CD14-positive monocyte (primary cell): ENCODE results near the gene YIPF3. TPM values are rescaled to one million over a fixed set of nuclear protein-coding genes. Genes with fewer than 3 reads are reported as not detected.

Experiments used
- DNase-seq, 3 donors: peaks; one replicate each; pipeline ENCODE4 v3.0.0-alpha.2; 2011 to 2022
- H2AFZ ChIP-seq: 2 replicates; pipeline ENCODE4 v1.6.0; 2012; ENCODE audit warnings: mild to moderate bottlenecking, low read depth, low read length, inconsistent platforms; ENCODE audit not compliant: insufficient read depth, poor library complexity, severe bottlenecking
- H3K27ac ChIP-seq, 2 donors: 1 replicate in 1 of 2; 2 replicates in 1 of 2; pipeline ENCODE4 v1.5.1; 2012 to 2013; ENCODE audit warnings: low read length in 2 of 2, control low read depth in 1 of 2, inconsistent platforms in 1 of 2, low read depth in 1 of 2, mild to moderate bottlenecking in 1 of 2
- H3K27me3 ChIP-seq, 2 donors: one replicate each; pipeline versions ENCODE4 v1.6.0 to v1.6.1; 2011 to 2013; ENCODE audit warnings: low read length in 2 of 2; ENCODE audit not compliant: control insufficient read depth in 2 of 2, insufficient read depth in 2 of 2
- H3K36me3 ChIP-seq, 2 donors: replicated peaks in 1 of 2; 1 replicate in 1 of 2; 2 replicates in 1 of 2; pipeline versions ENCODE4 v1.5.1 to v1.6.1; 2012 to 2013; ENCODE audit warnings: low read length in 2 of 2, control low read depth in 1 of 2, inconsistent platforms in 1 of 2, mild to moderate bottlenecking in 1 of 2; ENCODE audit not compliant: insufficient read depth in 2 of 2, control insufficient read depth in 1 of 2
- H3K4me1 ChIP-seq, 2 donors: 1 replicate in 1 of 2; 2 replicates in 1 of 2; pipeline versions ENCODE4 v1.5.1 to v1.6.1; 2012 to 2013; ENCODE audit warnings: low read length in 2 of 2, control low read depth in 1 of 2, inconsistent platforms in 1 of 2, mild to moderate bottlenecking in 1 of 2, moderate library complexity in 1 of 2; ENCODE audit not compliant: insufficient read depth in 2 of 2, control insufficient read depth in 1 of 2
- H3K4me2 ChIP-seq: replicated peaks from 2 replicates; pipeline ENCODE3; 2012; ENCODE audit warnings: low read length, moderate library complexity, mild to moderate bottlenecking; ENCODE audit not compliant: poor library complexity, severe bottlenecking; ENCODE audit errors: extremely low read depth
- H3K4me3 ChIP-seq, 3 experiments: fragments of 200-600 bp in 1 of 3; sonication (generic) in 1 of 3; replicated peaks in 1 of 3; 1 replicate in 2 of 3; 2 replicates in 1 of 3; pipeline ENCODE4 v1.5.1; 2011 to 2013; ENCODE audit warnings: low read length in 3 of 3, mild to moderate bottlenecking in 3 of 3, control low read depth in 2 of 3, low read depth in 2 of 3, inconsistent platforms in 1 of 3, moderate library complexity in 1 of 3
- H3K79me2 ChIP-seq: 2 replicates; pipeline ENCODE4 v1.6.0; 2012; ENCODE audit warnings: mild to moderate bottlenecking, control low read depth, inconsistent platforms, low read length, moderate library complexity; ENCODE audit not compliant: insufficient read depth
- H3K9ac ChIP-seq: 2 replicates; pipeline ENCODE4 v1.6.0; 2017; ENCODE audit warnings: low read length, mild to moderate bottlenecking; ENCODE audit not compliant: insufficient read depth, poor library complexity, severe bottlenecking
- H3K9me3 ChIP-seq, 2 donors: replicated peaks in 1 of 2; 1 replicate in 1 of 2; 2 replicates in 1 of 2; pipeline versions ENCODE4 v1.5.1 to v1.6.1; 2012 to 2013; ENCODE audit warnings: low read length in 2 of 2, control low read depth in 1 of 2; ENCODE audit not compliant: control insufficient read depth in 1 of 2, insufficient read depth in 1 of 2
- H4K20me1 ChIP-seq: 2 replicates; pipeline ENCODE4 v1.6.0; 2012; ENCODE audit warnings: mild to moderate bottlenecking, low read length, control low read depth, moderate library complexity; ENCODE audit not compliant: insufficient read depth
- H3K27ac Mint-ChIP-seq, 7 donors: one replicate each; pipeline ENCODE4 v1.8.0; 2020; ENCODE audit warnings: mild to moderate bottlenecking in 7 of 7, mixed read lengths in 7 of 7, moderate library complexity in 6 of 7, inconsistent platforms in 2 of 7
- H3K27me3 Mint-ChIP-seq, 3 donors: one replicate each; pipeline ENCODE4 v1.8.0; 2021 to 2022; ENCODE audit warnings: low read depth in 3 of 3, mild to moderate bottlenecking in 3 of 3, mixed read lengths in 3 of 3, moderate library complexity in 3 of 3, inconsistent platforms in 1 of 3
- H3K36me3 Mint-ChIP-seq, 2 donors: one replicate each; pipeline ENCODE4 v1.8.0; 2020; ENCODE audit warnings: mixed read lengths in 2 of 2, inconsistent platforms in 1 of 2, mild to moderate bottlenecking in 1 of 2
- H3K4me1 Mint-ChIP-seq: one replicate; pipeline ENCODE4 v1.8.0; 2020; ENCODE audit warnings: mild to moderate bottlenecking, mixed read lengths
- H3K4me3 Mint-ChIP-seq, 2 donors: one replicate each; pipeline ENCODE4 v1.8.0; 2020; ENCODE audit warnings: mild to moderate bottlenecking in 2 of 2, mixed read lengths in 2 of 2, moderate library complexity in 1 of 2
- H3K9me3 Mint-ChIP-seq, 7 donors: one replicate each; pipeline ENCODE4 v1.8.0; 2020 to 2022; ENCODE audit warnings: mixed read lengths in 7 of 7, mild to moderate bottlenecking in 6 of 7, moderate library complexity in 6 of 7, inconsistent platforms in 2 of 7
- WGBS: methylation state at CpG from one replicate; pipeline ENCODE4 v1.1.5; 2013; ENCODE audit warnings: missing lambda C conversion rate; ENCODE audit not compliant: insufficient coverage; 5-methylcytosine and 5-hydroxymethylcytosine counted together
- intact Hi-C, 2 donors: fragments of 100-400 bp; cut with micrococcal nuclease; formaldehyde crosslinking; loops; one replicate each; pipeline versions ENCODE4 v1.15.0 to v1.15.1; 2023
- polyA plus RNA-seq, 3 donors: library from polyadenylated mRNA; depleted of rRNA in 1 of 3; unstranded in 2 of 3; stranded (reverse) in 1 of 3; fragments of 300-500 nt in 2 of 3; fragments of >200 nt in 1 of 3; fragmentation: Illumina TruSeq in 2 of 3; gene quantifications; 1 replicate in 2 of 3; 2 replicates in 1 of 3; pipeline ENCODE4 v1.2.3, GENCODE V29; 2012 to 2021
- TF ChIP-seq, protein P1 (sequence below): fragments of 200-600 bp; IDR thresholded peaks from one replicate; pipeline ENCODE4 v1.8.0; 2022; ENCODE audit warnings: antibody characterized with exemption, mild to moderate bottlenecking

The YIPF3 gene
- polyA plus RNA-seq, 3 donors, result 112 to 126 (median 123) TPM

DNA sequence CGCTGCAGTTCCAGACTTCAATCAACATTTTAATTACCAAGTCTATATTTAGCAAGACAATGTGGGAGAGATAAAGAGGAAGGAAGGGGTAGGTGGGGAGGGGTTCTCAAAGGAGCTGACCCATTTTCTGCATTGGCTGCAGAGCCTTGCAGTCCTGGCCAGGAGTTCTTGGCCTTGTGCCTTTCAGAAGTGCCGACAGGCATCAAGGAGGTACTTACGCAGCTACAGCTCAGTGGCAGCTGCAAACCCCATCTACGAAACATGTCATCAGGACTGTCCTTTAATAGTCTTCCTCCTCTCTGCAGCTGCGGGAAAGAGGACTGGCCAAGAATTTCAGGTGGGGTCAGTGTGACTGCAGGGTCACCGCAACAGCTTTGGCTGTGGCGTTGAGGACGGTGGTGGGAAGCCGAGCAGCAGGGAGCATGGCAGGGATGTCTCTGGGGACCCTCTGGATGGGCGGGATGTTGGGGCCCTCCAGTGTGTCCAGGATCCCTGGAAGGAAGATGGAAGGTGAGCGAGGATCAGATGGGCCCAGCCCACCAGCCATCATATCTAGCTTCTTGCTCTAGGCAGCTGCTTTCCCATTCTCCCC, 4.8 kb downstream of the YIPF3 start:
- Mint-ChIP-seq H3K27ac (peak overlapping the region in 4 of 7 donors; percentile 60 to 77 (median 68)), H3K9me3 (peaks cover 0 to 13% (median 0%) of the 10 kb centered on the region in 7 donors), H3K27me3 (peaks cover 22 to 36% (median 23%) of the 10 kb centered on the region in 3 donors), H3K4me3 (no peak overlapping the region), H3K36me3 (peaks cover 48 to 58% of the 10 kb centered on the region in 2 donors), H3K4me1 (peaks cover 55% of the 10 kb centered on the region)
- 89% methylated on average over 8 of the region's 11 CpGs for WGBS
- Histone ChIP-seq H3K4me3 (no peak overlapping the region), H4K20me1 (peaks cover 54% of the 10 kb centered on the region), H2AFZ (no peak overlapping the region), H3K27me3 (peaks cover 11 to 26% of the 10 kb centered on the region in 2 donors), H3K4me2 (no peak overlapping the region), H3K9me3 (peaks cover 0 to 3% of the 10 kb centered on the region in 2 donors), H3K9ac (no peak overlapping the region), H3K4me1 (peaks cover 31 to 48% of the 10 kb centered on the region in 2 donors), H3K79me2 (peaks cover 29% of the 10 kb centered on the region), H3K36me3 (peaks cover 40 to 53% of the 10 kb centered on the region in 2 donors), H3K27ac (no peak overlapping the region)
- DNase-seq, result no peak
- intact Hi-C loops, result loop anchor here (10.0 kb wide), 3 partner anchors 147 to 497 kb away; partner anchors contain the start of genes KLHDC3 (in 1 of the 2), MEA1 (in 1 of the 2), SRF (in 1 of the 2) and ZNF318 (in 1 of the 2)
- TF ChIP-seq, protein P1, sequence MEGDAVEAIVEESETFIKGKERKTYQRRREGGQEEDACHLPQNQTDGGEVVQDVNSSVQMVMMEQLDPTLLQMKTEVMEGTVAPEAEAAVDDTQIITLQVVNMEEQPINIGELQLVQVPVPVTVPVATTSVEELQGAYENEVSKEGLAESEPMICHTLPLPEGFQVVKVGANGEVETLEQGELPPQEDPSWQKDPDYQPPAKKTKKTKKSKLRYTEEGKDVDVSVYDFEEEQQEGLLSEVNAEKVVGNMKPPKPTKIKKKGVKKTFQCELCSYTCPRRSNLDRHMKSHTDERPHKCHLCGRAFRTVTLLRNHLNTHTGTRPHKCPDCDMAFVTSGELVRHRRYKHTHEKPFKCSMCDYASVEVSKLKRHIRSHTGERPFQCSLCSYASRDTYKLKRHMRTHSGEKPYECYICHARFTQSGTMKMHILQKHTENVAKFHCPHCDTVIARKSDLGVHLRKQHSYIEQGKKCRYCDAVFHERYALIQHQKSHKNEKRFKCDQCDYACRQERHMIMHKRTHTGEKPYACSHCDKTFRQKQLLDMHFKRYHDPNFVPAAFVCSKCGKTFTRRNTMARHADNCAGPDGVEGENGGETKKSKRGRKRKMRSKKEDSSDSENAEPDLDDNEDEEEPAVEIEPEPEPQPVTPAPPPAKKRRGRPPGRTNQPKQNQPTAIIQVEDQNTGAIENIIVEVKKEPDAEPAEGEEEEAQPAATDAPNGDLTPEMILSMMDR, result no peak

GRCh38 chr6:43510827-43511163, 5.9 kb downstream of the YIPF3 start:
- H3K27me3 Mint-ChIP-seq, result peaks cover 22 to 36% (median 23%) of the 10 kb centered on the region in 3 donors
- H3K4me1 Mint-ChIP-seq, result peaks cover 50% of the 10 kb centered on the region
- Histone ChIP-seq H2AFZ (no peak overlapping the region), H3K27me3 (peaks cover 11 to 27% of the 10 kb centered on the region in 2 donors), H3K79me2 (peaks cover 18% of the 10 kb centered on the region), H3K36me3 (peaks cover 40 to 57% of the 10 kb centered on the region in 2 donors), H3K9ac (peak overlapping the region; percentile 39), H3K9me3 (peaks cover 0 to 3% of the 10 kb centered on the region in 2 donors), H3K4me3 (peak overlapping the region in 1 of 3 experiments; percentile 78), H4K20me1 (peaks cover 51% of the 10 kb centered on the region), H3K4me1 (peaks cover 27 to 45% of the 10 kb centered on the region in 2 donors), H3K4me2 (peak overlapping the region; percentile 96), H3K27ac (no peak overlapping the region)
- H3K27ac Mint-ChIP-seq, result peak overlapping the region in 1 of 7 donors; percentile 46
- peak overlapping the region; percentile 74 to 97 for H3K4me3 Mint-ChIP-seq
- TF ChIP-seq, protein P1, result no peak
- intact Hi-C loops, result loop anchor here (10.0 kb wide), 3 partner anchors 146 to 496 kb away; partner anchors contain the start of genes KLHDC3 (in 1 of the 2), MEA1 (in 1 of the 2), SRF (in 1 of the 2) and ZNF318 (in 1 of the 2)
- WGBS, result 91% methylated on average over 9 of the region's 10 CpGs
- peaks cover 48 to 61% of the 10 kb centered on the region in 2 donors for H3K36me3 Mint-ChIP-seq
- no peak for DNase-seq
- peaks cover 0 to 13% (median 0%) of the 10 kb centered on the region in 7 donors for H3K9me3 Mint-ChIP-seq
